Activated CD4-positive, alpha-beta T cell treated with anti-CD3 and anti-CD28 coated beads, Interleukin-2, amount 50 U/mL, for 16 hours (primary cell): ENCODE data around the gene SEMA5A.

Source experiments
- DNase-seq: peaks from one replicate; pipeline ENCODE4 v3.0.0-alpha.2; 2020

SEMA5A gene

GRCh38 chr5:9194509-9194908 lies 351.4 kb downstream of the SEMA5A start:
- DNase-seq, result no peak

DNA sequence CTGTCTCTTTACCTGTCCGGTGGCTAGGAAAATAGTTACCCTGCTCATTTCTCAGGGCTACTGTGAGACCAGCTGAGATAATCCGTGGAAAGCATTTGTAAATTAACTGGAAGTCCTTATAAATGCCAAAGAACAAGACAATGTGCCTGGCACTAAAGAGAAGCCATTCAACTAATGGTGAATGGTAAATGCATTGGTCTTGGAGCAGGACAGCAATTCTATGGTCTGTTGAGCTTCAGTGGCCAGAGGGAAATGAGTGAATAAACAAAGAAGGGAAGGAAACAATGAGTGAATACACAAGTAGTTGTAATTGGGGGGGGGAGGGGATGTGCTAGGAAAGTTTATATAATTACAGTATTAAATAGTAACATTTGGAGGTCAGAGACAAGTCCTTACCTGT lies 353.6 kb downstream of the SEMA5A start:
- DNase-seq, result no peak

- DNase-seq, result no peak
Measured at GRCh38 chr5:9189681-9190080, 356.2 kb downstream of the SEMA5A start.

DNA sequence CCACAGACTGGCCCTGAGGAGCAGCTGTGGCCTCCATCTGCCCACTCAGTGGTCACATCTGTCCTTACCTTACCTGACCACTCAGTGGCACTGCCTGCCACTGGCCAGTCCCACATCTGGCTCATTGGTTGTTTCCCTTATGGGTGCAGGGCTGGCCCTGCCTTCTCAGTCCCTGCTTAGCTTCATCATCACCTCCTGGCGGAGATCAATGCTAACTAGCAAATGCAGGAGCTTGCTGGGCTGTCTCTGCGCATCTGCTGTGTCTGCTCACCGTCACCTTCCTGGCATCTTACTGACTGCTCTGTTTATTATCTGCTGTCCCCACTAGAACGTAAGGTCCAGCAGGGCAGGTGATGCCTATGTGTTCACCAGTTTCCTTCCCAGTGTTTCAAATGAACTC lies 356.9 kb downstream of the SEMA5A start:
- DNase-seq, result no peak

DNA sequence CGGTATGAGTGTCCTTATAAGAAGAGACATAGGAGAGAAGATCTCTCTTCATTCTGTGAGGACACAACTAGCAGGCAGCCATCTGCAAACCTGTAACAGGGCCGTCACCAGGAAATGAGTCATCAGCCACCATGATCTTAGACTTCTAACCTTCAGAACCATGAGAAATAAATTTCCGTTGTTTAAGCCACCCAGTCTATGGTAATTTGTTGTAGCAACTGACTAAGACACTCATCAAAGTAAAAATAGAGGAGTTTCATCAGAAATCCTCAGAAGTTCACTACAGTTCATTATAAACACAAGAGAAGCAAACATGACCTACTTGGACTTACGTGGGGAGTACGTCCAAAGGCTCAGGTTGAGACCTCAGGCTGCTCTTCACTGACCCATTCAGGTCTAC lies 357.7 kb downstream of the SEMA5A start:
- peak; percentile 8 for DNase-seq

DNA sequence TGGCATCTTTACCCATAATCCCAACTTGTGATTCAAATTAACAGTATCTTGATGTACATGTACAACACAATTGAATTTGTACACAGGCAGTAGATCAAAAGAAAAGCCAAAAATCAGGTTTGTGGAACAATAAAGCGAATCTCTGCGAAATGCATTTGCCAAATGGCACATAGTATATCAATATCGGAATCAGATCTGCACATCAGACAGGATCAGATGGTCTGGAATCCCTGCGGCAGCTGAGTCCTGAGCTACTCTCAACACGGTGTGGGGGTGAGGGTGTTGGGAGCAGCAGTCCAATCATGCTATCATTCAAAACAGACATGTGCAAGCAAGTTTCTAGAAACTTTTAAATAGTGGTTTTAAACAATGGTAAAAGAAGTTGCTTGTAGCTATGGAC lies 358.3 kb downstream of the SEMA5A start:
- DNase-seq, result no peak

- no peak for DNase-seq
Measured at GRCh38 chr5:9186069-9186468, 359.8 kb downstream of the SEMA5A start.

GRCh38 chr5:9183992-9184391 lies 361.9 kb downstream of the SEMA5A start:
- no peak for DNase-seq

DNA sequence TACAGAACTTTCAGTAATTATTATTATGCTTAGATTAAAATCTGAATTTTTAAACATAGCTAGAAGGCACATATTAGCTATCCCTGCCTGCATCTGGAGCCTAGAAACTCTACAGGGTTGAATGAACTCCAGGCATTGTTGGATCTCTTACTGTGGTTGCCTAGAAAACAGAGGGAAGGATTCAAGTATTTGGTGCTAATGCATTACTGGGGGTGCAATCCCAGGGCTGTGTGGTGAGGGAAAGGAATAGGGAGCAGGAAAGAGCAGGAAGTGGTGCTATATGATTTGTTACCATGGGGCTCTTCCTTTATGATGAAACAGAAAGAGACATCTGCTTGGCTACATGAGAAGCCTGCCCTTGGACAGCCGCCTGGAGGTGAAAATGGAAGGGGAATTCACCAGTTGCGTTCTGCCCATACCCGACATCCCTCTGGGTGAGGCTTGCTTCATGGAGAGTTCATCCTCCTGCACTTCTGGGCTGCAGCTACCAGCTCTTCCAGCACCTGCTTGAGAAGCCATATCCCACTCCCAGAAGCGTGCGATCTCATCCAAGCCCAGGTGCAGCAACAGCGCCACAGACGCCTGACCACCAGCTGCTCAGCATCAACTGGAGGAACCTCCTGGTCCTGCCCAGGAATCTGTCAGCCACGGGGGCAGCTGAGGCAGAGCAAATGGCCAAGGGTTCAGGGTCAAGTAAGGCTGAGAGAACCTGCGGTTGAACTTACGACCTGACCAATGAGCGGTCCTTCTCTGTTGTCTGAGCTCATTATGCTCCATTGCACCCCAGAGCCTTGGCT lies 362.8 kb downstream of the SEMA5A start:
- no peak for DNase-seq

- no peak for DNase-seq
Measured at GRCh38 chr5:9176641-9177040, 369.2 kb downstream of the SEMA5A start.

- DNase-seq, result no peak
Measured at GRCh38 chr5:9174446-9174845, 371.4 kb downstream of the SEMA5A start.

DNA sequence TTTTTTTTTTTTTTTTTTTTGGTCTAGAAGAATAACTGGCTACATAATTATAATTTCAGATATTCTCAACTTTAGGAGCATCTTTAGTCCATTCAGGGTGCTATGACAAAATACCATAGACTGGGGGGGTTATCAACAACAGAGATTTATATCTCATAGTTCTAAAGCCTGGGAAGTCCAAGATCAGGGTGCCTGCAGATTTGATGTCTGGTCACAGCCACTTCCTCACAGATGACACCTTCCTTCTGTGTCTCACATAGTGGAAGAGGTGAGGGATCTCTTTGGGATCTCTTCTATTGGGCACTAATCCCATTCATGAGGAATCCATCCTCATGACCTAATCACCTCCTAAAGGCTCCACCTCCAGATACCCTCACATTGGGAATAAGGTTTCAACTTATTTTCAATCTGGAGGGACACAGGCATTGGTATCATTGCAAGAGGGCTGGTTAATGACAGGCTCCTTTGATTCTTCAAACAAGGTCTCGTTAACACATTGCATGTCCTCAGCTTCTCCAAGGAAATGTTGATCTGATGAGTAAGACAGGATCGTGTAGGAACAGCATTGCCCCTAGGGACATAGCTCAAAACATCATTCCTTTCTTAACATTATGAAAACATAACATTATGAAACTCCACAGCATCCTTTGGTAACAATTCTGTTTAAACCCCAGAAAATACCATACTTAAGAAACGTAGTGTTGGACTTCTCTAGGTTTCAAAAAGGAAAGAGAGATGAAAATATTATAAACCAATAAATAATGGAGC lies 372.4 kb downstream of the SEMA5A start:
- no peak for DNase-seq

DNA sequence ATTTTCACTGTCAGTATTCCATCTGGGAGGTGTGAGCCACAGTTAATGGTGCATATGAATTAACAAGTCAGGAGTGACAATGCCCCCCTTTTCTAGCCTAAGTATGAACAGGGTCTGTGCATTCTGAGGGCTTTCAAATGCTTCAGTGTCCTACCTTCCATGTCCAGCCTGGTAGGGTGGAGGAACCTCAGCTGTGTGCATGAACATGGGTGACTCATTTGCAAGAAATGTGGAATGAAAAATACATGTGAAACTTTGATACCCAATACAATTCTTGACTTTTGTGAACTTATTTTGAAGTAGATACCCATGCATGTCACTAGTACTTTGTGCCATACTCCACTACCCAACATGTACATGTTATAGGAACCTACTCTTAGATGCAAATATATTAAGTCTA lies 375.8 kb downstream of the SEMA5A start:
- no peak for DNase-seq

- DNase-seq, result no peak
Measured at GRCh38 chr5:9169557-9169902, 376.3 kb downstream of the SEMA5A start.

DNA sequence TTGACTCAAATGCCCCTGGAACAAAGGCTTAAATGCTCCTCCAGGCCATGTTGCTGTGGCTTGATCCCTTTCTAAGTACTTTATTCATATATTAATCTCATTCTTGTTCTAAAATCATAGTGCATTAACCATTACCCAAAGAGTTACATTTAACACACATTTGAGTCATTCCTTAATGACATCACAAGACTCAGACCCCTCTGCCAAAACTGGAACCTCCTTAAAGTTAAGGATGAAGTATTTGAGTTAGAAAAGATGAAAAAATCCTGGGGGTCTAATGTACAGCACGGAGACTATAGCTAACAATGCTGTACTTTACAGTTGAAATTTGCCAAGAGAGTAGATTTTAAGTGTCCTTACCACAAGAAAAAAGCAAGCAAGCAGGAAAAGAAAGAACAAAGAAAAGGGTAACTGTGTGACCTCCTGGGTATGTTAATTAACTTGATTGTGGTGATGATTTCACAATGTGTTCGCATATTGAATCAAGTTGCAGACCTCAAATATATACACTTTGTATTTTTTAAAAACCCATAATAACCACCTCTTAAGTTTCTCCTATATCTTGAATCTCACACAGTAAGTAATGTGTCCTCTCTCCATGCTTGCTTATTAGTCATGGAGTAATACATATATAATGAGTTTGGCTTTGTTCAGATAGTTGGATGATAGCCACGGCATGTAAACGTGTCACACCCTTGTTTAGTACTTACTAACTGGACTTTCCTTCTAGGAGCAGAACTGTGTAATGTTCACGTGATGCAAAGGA lies 376.9 kb downstream of the SEMA5A start:
- no peak for DNase-seq

GRCh38 chr5:9166202-9167112 lies 379.4 kb downstream of the SEMA5A start:
- no peak for DNase-seq

GRCh38 chr5:9165546-9165945 lies 380.3 kb downstream of the SEMA5A start:
- DNase-seq, result no peak

GRCh38 chr5:9160747-9161146 lies 385.1 kb downstream of the SEMA5A start:
- no peak for DNase-seq

DNA sequence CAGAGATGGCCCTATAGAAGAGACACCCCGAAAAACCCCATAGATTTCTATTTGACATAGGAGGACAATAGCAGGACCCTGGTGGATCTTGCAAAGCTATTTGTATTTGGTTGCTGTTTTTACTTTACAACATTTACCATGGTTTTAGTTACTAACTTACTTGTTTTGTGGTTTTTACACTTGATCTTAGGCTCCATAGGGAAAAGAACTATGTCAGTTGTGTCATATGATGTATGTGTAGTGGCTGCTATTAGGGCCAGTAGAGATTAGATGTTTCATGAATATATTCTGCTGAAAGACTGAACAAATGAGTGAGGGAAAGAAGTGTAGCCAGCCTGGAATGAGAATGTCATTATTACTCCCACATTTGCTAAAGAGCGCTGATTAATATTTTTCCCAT lies 388.1 kb downstream of the SEMA5A start:
- DNase-seq, result no peak

- no peak for DNase-seq
Measured at GRCh38 chr5:9157020-9157419, 388.9 kb downstream of the SEMA5A start.

GRCh38 chr5:9156282-9156681 lies 389.6 kb downstream of the SEMA5A start:
- DNase-seq, result no peak

GRCh38 chr5:9151684-9152427 lies 394.0 kb downstream of the SEMA5A start:
- no peak for DNase-seq
